ENCODE measurements around the gene NUP210L. TPM values are rescaled to one million over a fixed set of nuclear protein-coding genes. Genes with fewer than 3 reads are reported as not detected.

Gene NUP210L
- 10 to 100 TPM; 23.0 to 24.4 TPM for total RNA-seq
- 77.2 TPM for polyA plus RNA-seq (ENCODE audit: insufficient read depth, low read depth, low replicate concordance)
- long read RNA-seq, donor 1 = 0 reads
- long read RNA-seq, donor 2 = 0 reads

GRCh38 chr1:154154534-154155191 lies at the start of gene NUP210L:
TSS of gene NUP210L (minus strand) at chr1:154155073.
- Histone ChIP-seq H3K4me1 (peaks cover 33% of the 10 kb centered on the region), H3K27ac (peak within 1 kb of the TSS; percentile 36 to 78), H3K9me3 (no peaks in the 10 kb centered on the region), H3K36me3 (ENCODE audit: low read depth, missing control alignments) (no peaks in the 10 kb centered on the region), H3K4me3 (peak within 1 kb of the TSS; percentile 38 to 50), H3K27me3 (no peaks in the 10 kb centered on the region)
- TF ChIP-seq POLR2A (IDR thresholded peaks at IDR 0.05) = no peak
- TF ChIP-seq, protein P1, sequence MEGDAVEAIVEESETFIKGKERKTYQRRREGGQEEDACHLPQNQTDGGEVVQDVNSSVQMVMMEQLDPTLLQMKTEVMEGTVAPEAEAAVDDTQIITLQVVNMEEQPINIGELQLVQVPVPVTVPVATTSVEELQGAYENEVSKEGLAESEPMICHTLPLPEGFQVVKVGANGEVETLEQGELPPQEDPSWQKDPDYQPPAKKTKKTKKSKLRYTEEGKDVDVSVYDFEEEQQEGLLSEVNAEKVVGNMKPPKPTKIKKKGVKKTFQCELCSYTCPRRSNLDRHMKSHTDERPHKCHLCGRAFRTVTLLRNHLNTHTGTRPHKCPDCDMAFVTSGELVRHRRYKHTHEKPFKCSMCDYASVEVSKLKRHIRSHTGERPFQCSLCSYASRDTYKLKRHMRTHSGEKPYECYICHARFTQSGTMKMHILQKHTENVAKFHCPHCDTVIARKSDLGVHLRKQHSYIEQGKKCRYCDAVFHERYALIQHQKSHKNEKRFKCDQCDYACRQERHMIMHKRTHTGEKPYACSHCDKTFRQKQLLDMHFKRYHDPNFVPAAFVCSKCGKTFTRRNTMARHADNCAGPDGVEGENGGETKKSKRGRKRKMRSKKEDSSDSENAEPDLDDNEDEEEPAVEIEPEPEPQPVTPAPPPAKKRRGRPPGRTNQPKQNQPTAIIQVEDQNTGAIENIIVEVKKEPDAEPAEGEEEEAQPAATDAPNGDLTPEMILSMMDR (IDR thresholded peaks at IDR 0.05) = no peak
- DNase-seq = peak; percentile 87
- intact Hi-C loops (cut with DNase I; ENCODE audit: low total_unique reads) = no loop called here
- WGBS, 2 donors = 69 to 70% methylated on average over 28 to 29 of the region's 29 CpGs

DNA sequence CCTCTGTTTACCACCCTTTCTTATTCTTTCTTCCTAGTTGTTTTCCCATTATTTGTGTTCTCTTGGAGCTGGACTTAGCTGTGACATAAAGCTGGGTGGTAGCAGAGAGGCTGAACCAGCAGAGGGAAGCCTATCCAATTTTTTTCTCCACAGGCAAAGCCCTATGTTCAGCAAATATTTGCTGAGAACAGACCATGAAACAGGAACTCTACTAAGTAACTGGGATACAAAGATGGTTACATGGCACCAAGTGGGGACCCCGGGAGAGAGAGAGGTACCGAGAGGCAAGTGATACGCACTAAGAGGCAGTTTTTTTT lies 44.6 kb upstream of the NUP210L start:
- no peaks in the 10 kb centered on the region for H3K36me3 ChIP-seq (ENCODE audit: low read depth, missing control alignments)
- TF ChIP-seq POLR2A (IDR thresholded peaks at IDR 0.05) = no peak
- TF ChIP-seq, protein P1 (IDR thresholded peaks at IDR 0.05) = no peak
- no peaks in the 10 kb centered on the region for H3K27me3 ChIP-seq
- 76 to 81% methylated on average over 3 of the region's 3 CpGs for WGBS, 2 donors
- no peaks in the 10 kb centered on the region for H3K9me3 ChIP-seq
- DNase-seq = no peak
- no peak overlapping the region for H3K4me3 ChIP-seq
- peaks cover 9% of the 10 kb centered on the region for H3K4me1 ChIP-seq
- peak overlapping the region in 1 of 2 donors; percentile 45 for H3K27ac ChIP-seq
- intact Hi-C loops (cut with DNase I; ENCODE audit: low total_unique reads) = no loop called here

DNA sequence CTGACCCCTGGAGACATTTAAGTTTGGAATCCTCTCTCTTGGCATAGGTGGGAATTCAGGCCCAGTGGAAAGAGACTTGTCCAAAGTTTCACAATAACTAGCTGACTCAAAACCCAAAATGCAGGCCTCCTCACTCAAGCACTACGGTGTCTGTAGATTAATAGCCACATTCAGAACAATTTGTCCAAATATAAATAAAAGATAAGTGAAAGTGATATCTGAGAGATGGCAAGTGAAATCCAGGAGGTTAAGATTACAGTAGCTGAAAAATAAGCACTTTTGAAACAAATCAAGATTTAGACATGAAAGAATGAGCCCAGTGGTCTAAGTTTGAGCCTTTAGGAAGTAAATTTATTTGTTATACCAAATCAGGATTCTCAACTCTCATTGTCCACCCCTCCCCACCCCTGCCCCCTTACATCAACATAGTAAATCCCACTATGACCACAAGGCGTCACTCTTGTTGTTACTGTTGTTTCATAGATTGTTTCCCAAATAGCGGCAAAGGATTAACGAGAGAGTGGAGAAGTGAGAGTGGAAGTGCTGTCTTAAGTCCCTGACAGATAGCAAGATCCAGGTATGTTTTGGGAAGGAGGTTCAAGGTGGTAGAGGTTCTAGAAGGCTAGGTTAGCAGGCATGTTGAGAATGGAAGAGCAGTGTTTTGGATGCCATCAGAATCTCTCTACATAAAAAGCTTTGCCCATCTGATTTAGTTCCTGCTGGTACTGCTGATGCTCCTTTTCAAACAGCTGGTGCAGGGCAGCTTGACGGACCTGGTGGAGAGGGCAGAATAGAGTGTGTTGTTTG lies 44.1 kb upstream of the NUP210L start:
- Histone ChIP-seq H3K4me1 (peaks cover 9% of the 10 kb centered on the region), H3K27me3 (no peaks in the 10 kb centered on the region), H3K36me3 (ENCODE audit: low read depth, missing control alignments) (no peaks in the 10 kb centered on the region), H3K9me3 (no peaks in the 10 kb centered on the region), H3K4me3 (no peak overlapping the region), H3K27ac (peak overlapping the region in 1 of 2 donors; percentile 45)
- DNase-seq = peak; percentile 72
- WGBS, 2 donors = 21 to 36% methylated on average over 5 of the region's 5 CpGs
- intact Hi-C loops (cut with DNase I; ENCODE audit: low total_unique reads) = no loop called here
- TF ChIP-seq, protein P1 (IDR thresholded peaks at IDR 0.05) = peak; percentile 14 to 53 (median 50)
- no peak for TF ChIP-seq POLR2A (IDR thresholded peaks at IDR 0.05)

DNA sequence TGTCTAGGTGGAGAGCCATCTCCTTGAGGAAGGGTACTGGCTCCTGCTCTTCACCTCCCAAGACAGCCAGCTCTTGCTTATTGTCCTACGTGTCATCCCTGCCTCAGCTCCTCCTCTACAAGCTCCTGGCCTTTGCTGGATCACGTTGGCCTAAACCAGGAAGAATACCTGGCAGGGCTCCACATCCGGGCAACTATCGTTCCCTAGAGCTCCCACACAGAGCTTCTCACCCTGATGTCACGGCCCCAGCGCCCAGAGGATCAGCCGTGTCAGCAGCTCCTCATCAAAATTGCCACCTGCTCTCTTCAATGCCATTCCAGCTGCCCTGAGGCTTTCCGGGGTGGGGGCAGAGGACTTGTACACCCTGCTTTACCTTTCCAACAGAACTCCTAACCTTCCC lies 38.9 kb upstream of the NUP210L start:
- H3K4me3 ChIP-seq = no peak overlapping the region
- no peaks in the 10 kb centered on the region for H3K36me3 ChIP-seq (ENCODE audit: low read depth, missing control alignments)
- DNase-seq = peak; percentile 76
- 44 to 54% methylated on average over 7 to 8 of the region's 8 CpGs for WGBS, 2 donors
- no peaks in the 10 kb centered on the region for H3K27me3 ChIP-seq
- H3K9me3 ChIP-seq = no peaks in the 10 kb centered on the region
- H3K4me1 ChIP-seq = peaks cover 3% of the 10 kb centered on the region
- no peak for TF ChIP-seq POLR2A (IDR thresholded peaks at IDR 0.05)
- TF ChIP-seq, protein P1 (IDR thresholded peaks at IDR 0.05) = no peak
- H3K27ac ChIP-seq = no peak overlapping the region
- intact Hi-C loops (cut with DNase I; ENCODE audit: low total_unique reads) = no loop called here
